H9 (cell line): ENCODE results near the gene SEMA5A. TPM values are rescaled to one million over a fixed set of nuclear protein-coding genes. Genes with fewer than 3 reads are reported as not detected.
A peak's percentile ranks its signal among the peaks of the same experiment; 100 is the strongest.

Experiments used
- DNase-seq: peaks from one replicate; pipeline ENCODE4 v3.0.0-alpha.2; 2017
- H2AFZ ChIP-seq: one replicate; pipeline ENCODE4 v1.6.1; 2013; ENCODE audit warnings: mild to moderate bottlenecking, low read length, control low read depth, moderate library complexity
- H2AK5ac ChIP-seq: 2 replicates; pipeline ENCODE4 v1.6.1; 2013; ENCODE audit warnings: low read length, control low read depth, mixed read lengths; ENCODE audit not compliant: insufficient read length
- H2BK120ac ChIP-seq: one replicate; pipeline ENCODE4 v1.6.1; 2013; ENCODE audit warnings: low read depth, mild to moderate bottlenecking, low read length, control low read depth, inconsistent platforms; ENCODE audit not compliant: poor library complexity, severe bottlenecking
- H2BK12ac ChIP-seq: 2 replicates; pipeline ENCODE4 v1.6.1; 2013; ENCODE audit warnings: low read length, control low read depth, mixed read lengths, low read depth; ENCODE audit not compliant: insufficient read length
- H2BK15ac ChIP-seq: 2 replicates; pipeline ENCODE4 v1.6.1; 2013; ENCODE audit warnings: low read depth, low read length, control low read depth
- H2BK20ac ChIP-seq: one replicate; pipeline ENCODE4 v1.6.1; 2013; ENCODE audit warnings: low read depth, mild to moderate bottlenecking, low read length, control low read depth, inconsistent platforms; ENCODE audit not compliant: poor library complexity, severe bottlenecking
- H2BK5ac ChIP-seq: 2 replicates; pipeline ENCODE4 v1.6.1; 2013; ENCODE audit warnings: low read length, control low read depth, mixed read lengths; ENCODE audit not compliant: insufficient read length
- H3K14ac ChIP-seq: 2 replicates; pipeline ENCODE4 v1.6.1; 2013; ENCODE audit warnings: low read length, control low read depth; ENCODE audit not compliant: insufficient read depth
- H3K18ac ChIP-seq: 2 replicates; pipeline ENCODE4 v1.6.1; 2013; ENCODE audit warnings: low read depth, mild to moderate bottlenecking, mixed read lengths, low read length, control low read depth; ENCODE audit not compliant: insufficient read length
- H3K23ac ChIP-seq: 2 replicates; pipeline ENCODE4 v1.6.1; 2013; ENCODE audit warnings: low read length, control low read depth, mixed read lengths, low read depth; ENCODE audit not compliant: insufficient read length
- H3K23me2 ChIP-seq: 2 replicates; pipeline ENCODE4 v1.6.1; 2013; ENCODE audit warnings: low read depth, mild to moderate bottlenecking, mixed read lengths, low read length, control low read depth; ENCODE audit not compliant: insufficient read length, poor library complexity, severe bottlenecking
- H3K27ac ChIP-seq: 2 replicates; pipeline ENCODE4 v1.5.1; 2013; ENCODE audit warnings: low read length, control low read depth, mixed read lengths, low read depth; ENCODE audit not compliant: insufficient read length
- H3K27me3 ChIP-seq: 2 replicates; pipeline ENCODE4 v1.6.1; 2013; ENCODE audit warnings: low read length, control low read depth, inconsistent platforms; ENCODE audit not compliant: insufficient read depth
- H3K4ac ChIP-seq: 2 replicates; pipeline ENCODE4 v1.6.1; 2013; ENCODE audit warnings: low read depth, mild to moderate bottlenecking, control low read depth, inconsistent platforms, low read length, moderate library complexity
- H3K4me1 ChIP-seq: 2 replicates; pipeline ENCODE4 v1.6.1; 2013; ENCODE audit warnings: low read length, control low read depth, inconsistent platforms; ENCODE audit not compliant: insufficient read depth
- H3K4me2 ChIP-seq: 2 replicates; pipeline ENCODE4 v1.6.1; 2013; ENCODE audit warnings: low read length, control low read depth, mixed read lengths; ENCODE audit not compliant: insufficient read length, insufficient read depth
- H3K56ac ChIP-seq: 2 replicates; pipeline ENCODE4 v1.6.1; 2013; ENCODE audit warnings: low read depth, mild to moderate bottlenecking, mixed read lengths, low read length, control low read depth; ENCODE audit not compliant: insufficient read length
- H3K79me1 ChIP-seq: 2 replicates; pipeline ENCODE4 v1.6.1; 2013; ENCODE audit warnings: low read depth, mild to moderate bottlenecking, moderate library complexity, low read length, control low read depth, inconsistent platforms; ENCODE audit not compliant: insufficient read depth, poor library complexity, severe bottlenecking
- H3K79me2 ChIP-seq: 2 replicates; pipeline ENCODE4 v1.6.1; 2013; ENCODE audit warnings: low read length, control low read depth, inconsistent platforms; ENCODE audit not compliant: insufficient read depth
- H3K9ac ChIP-seq: 2 replicates; pipeline ENCODE4 v1.6.1; 2013; ENCODE audit warnings: low read length, control low read depth, mixed read lengths; ENCODE audit not compliant: insufficient read length; ENCODE audit errors: extremely low read depth
- H3K9me3 ChIP-seq: one replicate; pipeline ENCODE4 v1.6.1; 2013; ENCODE audit warnings: low read depth, low read length, inconsistent platforms; ENCODE audit not compliant: control insufficient read depth
- H3T11ph ChIP-seq: one replicate; pipeline ENCODE4 v1.6.1; 2013; ENCODE audit warnings: mild to moderate bottlenecking, low read length, control low read depth, inconsistent platforms
- H4K20me1 ChIP-seq: one replicate; pipeline ENCODE4 v1.6.1; 2013; ENCODE audit not compliant: control insufficient read depth, insufficient read length, insufficient read depth
- H4K5ac ChIP-seq: 2 replicates; pipeline ENCODE4 v1.6.1; 2013; ENCODE audit warnings: low read depth, mild to moderate bottlenecking, mixed read lengths, low read length, control low read depth; ENCODE audit not compliant: insufficient read length
- H4K8ac ChIP-seq: replicated peaks from 2 replicates; pipeline ENCODE4 v1.6.1; 2013; ENCODE audit warnings: low read length, control low read depth, mixed read lengths, low read depth; ENCODE audit not compliant: insufficient read length
- H4K91ac ChIP-seq: 2 replicates; pipeline ENCODE4 v1.6.1; 2013; ENCODE audit warnings: low read depth, mild to moderate bottlenecking, moderate library complexity, mixed read lengths, low read length, control low read depth; ENCODE audit not compliant: insufficient read length
- H3K27ac Mint-ChIP-seq, 3 experiments: 2 replicates in 2 of 3; 3 replicates in 1 of 3; pipeline ENCODE4 v1.8.0; 2020 to 2021; ENCODE audit warnings: mixed read lengths in 3 of 3, mild to moderate bottlenecking in 1 of 3, moderate library complexity in 1 of 3
- H3K27me3 Mint-ChIP-seq: 2 replicates; pipeline ENCODE4 v1.8.0; 2021; ENCODE audit warnings: low read depth, mild to moderate bottlenecking, moderate library complexity, mixed read lengths
- H3K36me3 Mint-ChIP-seq, 3 experiments: 2 replicates in 2 of 3; 3 replicates in 1 of 3; pipeline ENCODE4 v1.8.0; 2020 to 2021; ENCODE audit warnings: low read depth in 3 of 3, mixed read lengths in 3 of 3; ENCODE audit not compliant: insufficient read depth in 1 of 3
- H3K4me1 Mint-ChIP-seq, 2 experiments: 2 replicates each; pipeline ENCODE4 v1.8.0; 2020; ENCODE audit warnings: mixed read lengths in 2 of 2
- H3K4me3 Mint-ChIP-seq, 2 experiments: 2 replicates in 1 of 2; 3 replicates in 1 of 2; pipeline ENCODE4 v1.8.0; 2020 to 2021; ENCODE audit warnings: mild to moderate bottlenecking in 2 of 2, mixed read lengths in 2 of 2, moderate library complexity in 1 of 2
- H3K9me3 Mint-ChIP-seq, 2 experiments: 2 replicates in 1 of 2; 3 replicates in 1 of 2; pipeline ENCODE4 v1.8.0; 2020; ENCODE audit warnings: mild to moderate bottlenecking in 2 of 2, mixed read lengths in 2 of 2, moderate library complexity in 1 of 2
- WGBS: extraction: QIAGEN DNeasy Blood & Tissue Kit; methylation state at CpG from one replicate; pipeline ENCODE4 v1.1.7; 2013; ENCODE audit warnings: missing lambda C conversion rate, low lambda C conversion rate, mixed read lengths; ENCODE audit not compliant: insufficient read length; ENCODE audit errors: extremely low coverage; 5-methylcytosine and 5-hydroxymethylcytosine counted together
- total RNA-seq: library from RNA; stranded (reverse); gene quantifications from 2 replicates; pipeline ENCODE4 v1.2.1, GENCODE V29; 2021
- TF ChIP-seq, protein P1 (sequence below): fragments of 200-600 bp; sonication (generic); conservative IDR thresholded peaks from 3 replicates; pipeline ENCODE4 v1.8.0; 2021; ENCODE audit warnings: antibody characterized with exemption, mild to moderate bottlenecking

The SEMA5A gene
- total RNA-seq, 1 experiment from 2014 or later, result 4.3 TPM

DNA sequence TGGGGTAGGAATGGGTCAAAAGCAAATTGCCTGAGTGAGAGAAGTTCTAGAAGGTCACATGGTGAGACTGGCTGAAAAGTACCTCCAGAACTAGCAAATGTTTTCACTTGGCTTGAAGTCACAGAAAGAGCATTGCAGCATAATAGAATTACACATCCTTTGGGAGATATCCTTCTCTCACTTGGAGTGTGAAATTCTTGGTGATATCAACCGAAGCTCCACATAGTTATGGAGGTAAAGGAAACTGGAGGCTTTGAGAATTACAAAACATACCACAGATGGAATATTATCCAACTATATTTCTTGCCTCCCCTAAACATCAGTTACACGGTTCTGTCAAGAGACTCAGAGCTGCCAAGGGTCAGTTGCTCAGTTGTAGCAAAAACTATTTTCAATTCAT lies 182.4 kb downstream of the SEMA5A start:
- H3K4me3 Mint-ChIP-seq, result no peak overlapping the region
- H2BK20ac ChIP-seq, result no peak overlapping the region
- no peaks in the 10 kb centered on the region; the same call in 1 of the 2 replicates for H3K4me1 ChIP-seq
- no peak overlapping the region for H4K91ac ChIP-seq
- H3K18ac ChIP-seq, result no peak overlapping the region
- DNase-seq, result no peak
- H3K4me1 Mint-ChIP-seq, result peaks cover 15% of the 10 kb centered on the region in 2 experiments
- H2BK120ac ChIP-seq, result no peak overlapping the region
- H2BK15ac ChIP-seq, result no peak overlapping the region
- H3K27ac ChIP-seq, result no peak overlapping the region
- no peak overlapping the region for H2BK12ac ChIP-seq
- no peaks in the 10 kb centered on the region for H4K20me1 ChIP-seq
- H4K5ac ChIP-seq, result no peak overlapping the region
- H3K23me2 ChIP-seq, result no peaks in the 10 kb centered on the region
- H3K79me2 ChIP-seq, result no peaks in the 10 kb centered on the region
- H3K4ac ChIP-seq, result no peak overlapping the region
- no peaks in the 10 kb centered on the region for H3K9me3 ChIP-seq
- H4K8ac ChIP-seq, result no peak overlapping the region
- no peak overlapping the region for H3T11ph ChIP-seq
- H3K23ac ChIP-seq, result no peak overlapping the region
- H2AFZ ChIP-seq, result no peak overlapping the region
- WGBS, result no CpG with 5 or more reads among the region's 2 CpGs
- 0 out of 7 replicates have a peak overlapping the region, but pooled peaks of 1 of the 3 experiments have one; percentile 31 for H3K27ac Mint-ChIP-seq
- H3K14ac ChIP-seq, result no peak overlapping the region
- H3K27me3 ChIP-seq, result no peaks in the 10 kb centered on the region
- no peaks in the 10 kb centered on the region for H3K79me1 ChIP-seq
- no peak overlapping the region for H2BK5ac ChIP-seq
- no peaks in the 10 kb centered on the region for H3K9me3 Mint-ChIP-seq
- no peaks in the 10 kb centered on the region; a peak in 1 of 7 replicates for H3K36me3 Mint-ChIP-seq
- no peak overlapping the region for H3K9ac ChIP-seq
- no peak overlapping the region for H3K56ac ChIP-seq
- no peak overlapping the region for H2AK5ac ChIP-seq
- TF ChIP-seq, protein P1, sequence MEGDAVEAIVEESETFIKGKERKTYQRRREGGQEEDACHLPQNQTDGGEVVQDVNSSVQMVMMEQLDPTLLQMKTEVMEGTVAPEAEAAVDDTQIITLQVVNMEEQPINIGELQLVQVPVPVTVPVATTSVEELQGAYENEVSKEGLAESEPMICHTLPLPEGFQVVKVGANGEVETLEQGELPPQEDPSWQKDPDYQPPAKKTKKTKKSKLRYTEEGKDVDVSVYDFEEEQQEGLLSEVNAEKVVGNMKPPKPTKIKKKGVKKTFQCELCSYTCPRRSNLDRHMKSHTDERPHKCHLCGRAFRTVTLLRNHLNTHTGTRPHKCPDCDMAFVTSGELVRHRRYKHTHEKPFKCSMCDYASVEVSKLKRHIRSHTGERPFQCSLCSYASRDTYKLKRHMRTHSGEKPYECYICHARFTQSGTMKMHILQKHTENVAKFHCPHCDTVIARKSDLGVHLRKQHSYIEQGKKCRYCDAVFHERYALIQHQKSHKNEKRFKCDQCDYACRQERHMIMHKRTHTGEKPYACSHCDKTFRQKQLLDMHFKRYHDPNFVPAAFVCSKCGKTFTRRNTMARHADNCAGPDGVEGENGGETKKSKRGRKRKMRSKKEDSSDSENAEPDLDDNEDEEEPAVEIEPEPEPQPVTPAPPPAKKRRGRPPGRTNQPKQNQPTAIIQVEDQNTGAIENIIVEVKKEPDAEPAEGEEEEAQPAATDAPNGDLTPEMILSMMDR, result no peak
- H3K27me3 Mint-ChIP-seq, result no peaks in the 10 kb centered on the region
- no peak overlapping the region for H3K4me2 ChIP-seq
